B cell (primary cell): Measurements from ENCODE around the gene ZNF230. TPM values are rescaled to one million over a fixed set of nuclear protein-coding genes. Genes with fewer than 3 reads are reported as not detected.
A peak's percentile ranks its signal among the peaks of the same experiment; 100 is the strongest.

ENCODE experiments used
- ATAC-seq: fragments of 200-7000 bp; cut with Tn5 transposase; one replicate; pipeline ENCODE4 v1.10.0; 2021; ENCODE audit warnings: low read depth, mild to moderate bottlenecking, moderate number of reproducible peaks, moderate library complexity
- CTCF ChIA-PET: fragments of 350-600 bp; sonication (Branson Sonifier 250); formaldehyde crosslinking; loops from one replicate; lab custom pipeline; 2021; ENCODE audit warnings: antibody characterized with exemption, inconsistent platforms; lab: Charles Lee
- POLR2A ChIA-PET: fragments of 350-600 bp; sonication (Branson Sonifier 250); formaldehyde crosslinking; loops from one replicate; lab custom pipeline; 2021; ENCODE audit warnings: antibody characterized with exemption; lab: Charles Lee
- DNase-seq: peaks from one replicate; pipeline ENCODE4 v3.0.0; 2013
- H2AFZ ChIP-seq: 2 replicates; pipeline ENCODE4 v1.6.1; 2012; ENCODE audit warnings: mild to moderate bottlenecking, low read depth, low read length; ENCODE audit not compliant: insufficient read depth, poor library complexity, severe bottlenecking
- H3K27ac ChIP-seq, 2 donors: 1 replicate in 1 of 2; 2 replicates in 1 of 2; pipeline ENCODE4 v1.5.1; 2012 to 2013; ENCODE audit warnings: low read length in 2 of 2, mild to moderate bottlenecking in 2 of 2, moderate library complexity in 1 of 2
- H3K27me3 ChIP-seq, 4 experiments: fragments of 200-600 bp in 1 of 4; sonication (generic) in 1 of 4; replicated peaks in 1 of 4; 1 replicate in 2 of 4; 2 replicates in 2 of 4; pipeline versions ENCODE4 v1.6.1 to v1.7.0; 2013 to 2016; ENCODE audit warnings: low read length in 3 of 4, mild to moderate bottlenecking in 2 of 4, mixed read lengths in 1 of 4, moderate library complexity in 1 of 4; ENCODE audit not compliant: insufficient read depth in 4 of 4, control insufficient read depth in 3 of 4; ENCODE audit errors: control extremely low read depth in 1 of 4
- H3K36me3 ChIP-seq, 2 experiments: replicated peaks in 1 of 2; 1 replicate in 1 of 2; 2 replicates in 1 of 2; pipeline versions ENCODE4 v1.6.1 to v1.7.1; 2013; ENCODE audit warnings: low read length in 1 of 2; ENCODE audit not compliant: insufficient read depth in 2 of 2, control insufficient read depth in 1 of 2; ENCODE audit errors: control extremely low read depth in 1 of 2, extremely low read depth in 1 of 2
- H3K4me1 ChIP-seq, 2 donors: fragments of 200-600 bp in 1 of 2; sonication (generic) in 1 of 2; 1 replicate in 1 of 2; 2 replicates in 1 of 2; pipeline versions ENCODE4 v1.5.1 to v1.6.1; 2013 to 2017; ENCODE audit warnings: low read length in 2 of 2; ENCODE audit not compliant: control insufficient read depth in 2 of 2, insufficient read depth in 2 of 2
- H3K4me2 ChIP-seq: replicated peaks from 2 replicates; pipeline ENCODE3; 2012; ENCODE audit warnings: mild to moderate bottlenecking, low read depth, low read length; ENCODE audit not compliant: poor library complexity, severe bottlenecking
- H3K4me3 ChIP-seq, 5 experiments: fragments of 200-600 bp in 1 of 5; sonication (generic) in 1 of 5; 1 replicate in 3 of 5; 2 replicates in 2 of 5; pipeline versions ENCODE4 v1.5.1 to v1.7.0; 2011 to 2016; ENCODE audit warnings: low read length in 4 of 5, mild to moderate bottlenecking in 4 of 5, low read depth in 2 of 5, control low read depth in 1 of 5, moderate library complexity in 1 of 5; ENCODE audit not compliant: insufficient read depth in 1 of 5; ENCODE audit errors: control extremely low read depth in 1 of 5, extremely low read depth in 1 of 5
- H3K79me2 ChIP-seq: fragments of 200-600 bp; sonication (generic); one replicate; pipeline ENCODE4 v1.6.0; 2016; ENCODE audit warnings: low read length; ENCODE audit not compliant: control insufficient read depth, insufficient read depth
- H3K9ac ChIP-seq: fragments of 200-600 bp; sonication (generic); 2 replicates; pipeline ENCODE4 v1.6.1; 2017; ENCODE audit warnings: mild to moderate bottlenecking, low read length, moderate library complexity
- H3K9me3 ChIP-seq, 3 donors: one replicate each; pipeline versions ENCODE4 v1.6.1 to v1.7.1; 2013; ENCODE audit warnings: low read length in 2 of 3; ENCODE audit not compliant: control insufficient read depth in 2 of 3, insufficient read depth in 1 of 3; ENCODE audit errors: control extremely low read depth in 1 of 3
- H4K20me1 ChIP-seq: 2 replicates; pipeline ENCODE4 v1.6.0; 2012; ENCODE audit warnings: mild to moderate bottlenecking, low read length; ENCODE audit not compliant: insufficient read depth, control insufficient read depth, poor library complexity, severe bottlenecking
- H3K27ac Mint-ChIP-seq: one replicate; pipeline ENCODE4 v1.8.0; 2021; ENCODE audit warnings: mixed read lengths
- H3K27me3 Mint-ChIP-seq: one replicate; pipeline ENCODE4 v1.8.0; 2021; ENCODE audit warnings: mixed read lengths
- H3K4me1 Mint-ChIP-seq: one replicate; pipeline ENCODE4 v1.8.0; 2021; ENCODE audit warnings: mixed read lengths
- H3K4me3 Mint-ChIP-seq: one replicate; pipeline ENCODE4 v1.8.0; 2021; ENCODE audit warnings: mixed read lengths
- H3K9me3 Mint-ChIP-seq: one replicate; pipeline ENCODE4 v1.8.0; 2022; ENCODE audit warnings: mixed read lengths; ENCODE audit not compliant: insufficient read depth
- CTCF ChIP-seq: fragments of 200-600 bp; IDR thresholded peaks from one replicate; pipeline ENCODE4 v1.8.0; 2022; ENCODE audit warnings: antibody characterized with exemption, mild to moderate bottlenecking
- EZH2 ChIP-seq: IDR thresholded peaks from 2 replicates; pipeline ENCODE4 v1.6.1; 2012; ENCODE audit warnings: borderline replicate concordance, low read depth, mild to moderate bottlenecking, moderate library complexity, low read length; ENCODE audit not compliant: insufficient read depth, poor library complexity, severe bottlenecking
- WGBS: methylation state at CpG from one replicate; pipeline ENCODE4 v1.1.5; 2013; ENCODE audit warnings: missing lambda C conversion rate; ENCODE audit not compliant: insufficient coverage; 5-methylcytosine and 5-hydroxymethylcytosine counted together
- intact Hi-C: fragments of 100-400 bp; cut with micrococcal nuclease; formaldehyde crosslinking; loops from one replicate; pipeline ENCODE4 v1.10.0; 2022
- polyA plus RNA-seq: library from polyadenylated mRNA; depleted of rRNA; stranded (reverse); fragments of >200 nt; gene quantifications from 2 replicates; pipeline ENCODE4 v1.2.3, GENCODE V29; 2012
- total RNA-seq, 2 donors: library from RNA; stranded (reverse); fragments of 120-200 nt in 1 of 2; gene quantifications; 1 replicate in 1 of 2; 2 replicates in 1 of 2; pipeline versions ENCODE4 v1.2.3 to v1.2.4, GENCODE V29; 2013 to 2022

The ZNF230 gene
- total and polyA plus RNA-seq, 2 donors (not counting 1 experiment from before 2014, with no cell fraction given) = 3.7 to 16.8 TPM

DNA sequence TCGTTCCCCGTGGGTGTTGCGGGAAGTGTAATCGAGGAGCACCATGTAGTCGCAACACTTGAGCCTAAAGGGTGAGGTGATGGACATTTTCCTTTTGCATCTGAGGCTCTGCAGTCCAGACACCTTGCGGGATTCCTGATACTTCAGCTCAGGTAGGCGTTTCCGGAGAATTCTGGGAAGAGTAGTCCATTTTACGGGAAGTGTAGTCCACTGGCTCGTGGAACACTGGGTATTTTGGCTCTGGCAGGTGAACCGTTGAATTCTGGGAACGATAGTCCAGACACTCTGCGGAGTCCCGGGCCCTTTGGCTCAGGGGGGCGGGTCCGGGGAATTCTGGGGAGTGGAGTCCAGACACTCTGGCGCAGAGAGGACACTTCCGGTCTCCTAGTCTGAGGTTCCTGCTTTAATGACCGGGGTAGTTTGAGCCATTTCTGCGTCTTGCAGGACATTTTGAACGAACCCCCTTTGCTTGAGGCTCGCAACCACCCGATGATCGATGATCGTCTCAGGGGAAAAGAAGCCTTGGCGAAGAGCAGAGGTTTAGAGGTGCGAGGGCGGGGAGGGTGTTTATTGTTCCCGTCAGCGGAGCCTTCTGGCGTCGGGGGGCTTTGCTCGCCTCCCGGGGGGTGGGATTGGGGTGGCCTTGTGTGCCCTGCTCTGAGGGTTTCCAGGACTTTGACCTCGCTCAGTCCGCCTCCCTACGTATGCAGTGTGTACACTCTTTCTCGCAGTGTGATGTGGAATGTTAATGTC is 49.1 kb downstream of the ZNF230 start, which contains the start of gene ZNF223:
Gene ZNF223 (plus strand): TSS at position 387 of the 753 bp plus-strand sequence. CDS start 3,141 bp downstream, outside the sequence.
- 2% methylated on average over 27 of the region's 38 CpGs for WGBS
- Histone ChIP-seq H3K4me3 (peak within 1 kb of the TSS; percentile 62 to 79 (median 73)), H3K27me3 (peaks cover 0 to 3% (median 0%) of the 10 kb centered on the region in 4 experiments), H3K36me3 (no peaks in the 10 kb centered on the region), H4K20me1 (no peaks in the 10 kb centered on the region), H3K27ac (peak within 1 kb of the TSS in 1 of 2 donors; percentile 53), H3K4me2 (peak within 1 kb of the TSS; percentile 71), H3K9me3 (peaks cover 0 to 14% (median 0%) of the 10 kb centered on the region in 3 donors), H3K79me2 (no peaks in the 10 kb centered on the region), H2AFZ (peak within 1 kb of the TSS; percentile 79), H3K4me1 (peaks cover 13 to 22% of the 10 kb centered on the region in 2 donors), H3K9ac (peak within 1 kb of the TSS; percentile 67)
- CTCF ChIA-PET = no interaction called here
- intact Hi-C loops = loop anchor here (1.0 to 2.0 kb wide), 2 partner anchors 20 to 43 kb away; partner anchors contain the start of genes ZNF224 and ZNF284
- TF ChIP-seq CTCF (no peak), EZH2 (no peak)
- DNase-seq (peak; percentile 59), ATAC-seq (peak; percentile 90)
- H3K27ac Mint-ChIP-seq = peak within 1 kb of the TSS; percentile 82
- H3K27me3 Mint-ChIP-seq = peaks cover 16% of the 10 kb centered on the region
- peaks cover 27% of the 10 kb centered on the region for H3K4me1 Mint-ChIP-seq
- H3K4me3 Mint-ChIP-seq = peak within 1 kb of the TSS; percentile 97
- H3K9me3 Mint-ChIP-seq = peaks cover 9% of the 10 kb centered on the region
- POLR2A ChIA-PET = interaction anchor here (0.7 to 1.0 kb wide), 2 partner anchors 113 to 155 kb away, joined by 3 read pairs; partner anchors contain the start of gene ZNF226

- POLR2A ChIA-PET = interaction anchor here (0.7 kb wide), 1 partner anchor 119 kb away, joined by 4 read pairs; no protein-coding TSS in a partner anchor
- intact Hi-C loops = no loop called here
- no peaks in the 10 kb centered on the region for H3K27me3 Mint-ChIP-seq
- H3K9me3 ChIP-seq = peaks cover 0 to 28% (median 0%) of the 10 kb centered on the region in 3 donors
- no peak overlapping the region for H3K27ac ChIP-seq
- H3K4me1 ChIP-seq = peaks cover 11 to 18% of the 10 kb centered on the region in 2 donors
- H3K4me3 ChIP-seq = no peak overlapping the region
- H3K9ac ChIP-seq = no peak overlapping the region
- no peaks in the 10 kb centered on the region for H3K27me3 ChIP-seq
- peaks cover 21% of the 10 kb centered on the region for H3K4me1 Mint-ChIP-seq
- peaks cover 6% of the 10 kb centered on the region for H3K9me3 Mint-ChIP-seq
- ATAC-seq (no peak), DNase-seq (no peak)
- no peak overlapping the region for H3K27ac Mint-ChIP-seq
- no peak overlapping the region for H3K4me2 ChIP-seq
- no peak overlapping the region for H2AFZ ChIP-seq
- peaks cover 0 to 2% of the 10 kb centered on the region in 2 experiments for H3K36me3 ChIP-seq
- no peaks in the 10 kb centered on the region for H3K79me2 ChIP-seq
- H3K4me3 Mint-ChIP-seq = no peak overlapping the region
- WGBS = 78% methylated on average over 2 of the region's 5 CpGs
- TF ChIP-seq CTCF = no peak
- CTCF ChIA-PET = no interaction called here
- no peaks in the 10 kb centered on the region for H4K20me1 ChIP-seq
These were observed 53.1 kb downstream of the ZNF230 start for GRCh38 chr19:44055870-44056269.
